ENCODE data around the gene ZMIZ1.
A peak's percentile ranks its signal among the peaks of the same experiment; 100 is the strongest.
"Not testable (repeated sequence)": the region's sequence is repeated elsewhere in the genome, so short reads cannot be mapped to it uniquely, and the experiment has no call there.

The ZMIZ1 gene

DNA sequence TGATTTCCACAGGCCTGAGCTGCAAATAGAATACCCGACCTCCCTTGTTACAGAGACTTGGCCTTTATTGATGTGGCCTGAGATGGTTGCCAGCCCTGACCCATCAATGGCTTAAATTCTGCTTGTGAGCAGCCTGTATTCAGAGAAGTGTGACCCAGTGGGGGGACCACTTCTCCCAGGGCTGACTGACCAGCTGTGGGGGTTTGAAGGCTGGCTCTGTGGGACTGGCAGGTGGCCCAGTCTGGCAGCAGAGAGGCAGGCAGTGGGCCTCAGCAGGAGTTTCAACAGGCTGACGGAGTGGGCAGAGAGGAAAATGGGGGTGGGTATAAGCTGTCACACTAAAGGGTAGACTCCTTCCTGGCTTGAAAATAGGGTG lies 266.3 kb downstream of the ZMIZ1 start:
- no peak for DNase-seq

GRCh38 chr10:79335470-79336235 lies 266.9 kb downstream of the ZMIZ1 start:
- no peak for DNase-seq

DNA sequence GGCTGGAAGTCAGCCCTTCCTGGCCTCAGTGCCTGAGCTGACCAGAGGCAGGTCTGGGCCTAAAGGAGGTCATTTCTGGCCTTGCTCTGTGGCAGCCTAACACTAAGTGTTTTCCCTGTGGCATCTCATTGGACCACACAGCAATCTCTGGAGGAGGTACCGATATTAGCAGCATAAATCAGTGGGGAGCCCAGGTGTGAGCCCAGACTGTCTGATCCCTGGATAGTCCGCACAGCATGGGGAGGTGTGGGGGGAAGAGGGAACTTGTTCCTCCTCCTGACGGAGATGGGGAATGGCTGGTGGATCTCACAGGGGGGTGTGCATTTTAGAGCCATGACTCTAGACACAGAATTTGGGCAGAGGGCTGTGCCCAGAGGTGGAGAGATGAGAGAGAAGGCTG lies 267.5 kb downstream of the ZMIZ1 start:
- no peak for DNase-seq

- DNase-seq, result no peak
These were observed 268.0 kb downstream of the ZMIZ1 start for GRCh38 chr10:79336739-79337138.

GRCh38 chr10:79337783-79338469 lies 269.2 kb downstream of the ZMIZ1 start:
- not testable (repeated sequence) for DNase-seq

- DNase-seq, result no peak
These were observed 270.5 kb downstream of the ZMIZ1 start for GRCh38 chr10:79339266-79339665.

DNA sequence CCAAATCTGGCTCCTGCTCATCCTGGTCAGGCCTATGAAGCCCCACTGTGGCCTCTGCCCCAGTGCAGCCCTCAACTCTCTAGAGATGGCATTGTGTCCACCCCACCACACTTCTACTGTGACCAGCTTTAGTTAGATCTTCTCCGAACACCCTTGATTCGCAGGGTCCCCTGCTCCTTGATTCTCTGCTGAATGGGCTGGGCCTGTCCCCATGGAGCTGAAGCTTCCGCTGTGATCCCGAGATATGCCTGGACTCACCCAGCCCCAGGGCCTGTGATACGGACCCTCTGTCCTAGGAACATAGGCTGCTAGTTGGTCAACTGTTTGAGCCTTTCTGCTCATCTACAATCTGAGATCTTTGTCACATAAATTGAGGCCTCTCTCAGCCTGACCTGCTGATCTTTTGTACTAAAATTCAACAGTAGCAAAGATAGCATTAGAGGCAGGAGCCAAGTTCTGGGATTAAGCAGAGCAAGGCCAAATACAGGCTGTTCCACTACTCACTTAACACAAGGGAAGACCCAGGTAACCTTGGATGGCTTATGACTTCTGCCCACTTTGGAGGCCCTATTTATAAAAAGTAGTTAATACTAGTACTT lies 272.0 kb downstream of the ZMIZ1 start:
- no peak for DNase-seq

GRCh38 chr10:79342295-79342761 lies 273.6 kb downstream of the ZMIZ1 start:
- DNase-seq, result no peak

DNA sequence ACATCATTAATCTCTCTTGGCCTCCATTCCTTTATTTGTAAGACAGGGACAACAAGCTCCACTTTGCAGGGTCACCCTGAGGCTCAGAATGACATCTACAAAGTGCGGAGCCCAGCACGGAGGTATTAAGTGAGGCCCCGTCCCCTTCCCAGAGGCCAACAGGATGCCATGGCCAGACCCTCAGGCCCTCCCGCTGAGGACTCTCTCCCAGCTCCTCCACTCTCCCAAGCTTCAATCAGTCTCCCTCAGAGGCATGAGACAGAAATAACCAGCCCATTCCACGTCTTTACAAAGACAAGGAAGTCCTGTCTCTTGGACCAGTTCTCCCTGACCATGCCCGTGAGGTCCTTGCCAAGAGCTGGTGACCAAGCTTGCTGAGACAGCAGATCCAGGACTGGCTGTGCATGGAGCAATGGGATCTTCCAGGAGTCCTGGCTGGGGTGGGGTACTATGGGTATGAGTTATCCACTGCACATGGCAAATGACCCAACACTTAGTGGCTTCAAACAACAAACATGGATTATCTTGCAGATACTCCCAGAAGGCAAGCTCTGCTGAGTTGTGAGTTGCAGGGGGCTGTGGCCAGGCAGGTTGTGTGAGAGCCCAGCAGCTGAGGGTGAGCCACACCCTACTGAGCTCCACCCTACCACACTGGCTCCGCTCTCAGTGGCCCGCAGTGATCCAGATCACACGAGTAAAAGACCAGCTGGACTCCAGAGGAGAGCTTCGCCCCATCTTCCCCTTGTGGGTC lies 274.2 kb downstream of the ZMIZ1 start:
- DNase-seq, result no peak

DNA sequence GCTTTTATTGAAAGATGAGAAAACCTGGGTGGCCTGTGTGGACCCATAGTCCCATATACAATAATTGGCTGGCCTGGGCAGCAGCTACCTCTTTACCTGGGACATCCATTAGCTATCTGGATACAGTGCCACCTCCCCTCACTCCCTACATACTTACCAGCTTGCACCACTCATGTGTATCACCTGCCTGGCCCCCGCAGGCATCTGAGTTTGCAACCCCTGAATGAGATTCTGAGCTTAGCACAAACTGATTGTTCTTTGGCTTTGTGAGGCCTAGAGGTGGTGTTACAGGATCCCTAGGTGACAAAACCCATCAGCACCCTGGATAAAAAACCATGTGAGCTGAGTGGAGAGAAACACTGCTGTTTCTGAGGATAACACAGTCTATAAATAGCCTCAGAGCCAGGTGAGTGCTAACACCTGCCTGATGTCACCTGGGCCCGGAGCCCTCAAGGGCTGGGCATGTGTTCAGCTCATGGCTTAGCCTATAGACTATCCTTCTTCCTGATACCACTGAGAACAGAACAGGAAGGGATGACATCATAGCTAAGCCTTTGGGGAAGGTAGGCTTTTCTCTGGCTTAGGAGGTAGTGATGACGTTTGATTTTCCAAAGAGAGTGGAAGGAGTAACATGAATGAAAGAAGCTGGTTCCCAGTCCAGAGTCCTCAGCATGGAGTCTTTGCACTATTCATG lies 275.9 kb downstream of the ZMIZ1 start:
- no peak for DNase-seq

GRCh38 chr10:79345241-79346011 lies 276.7 kb downstream of the ZMIZ1 start:
- DNase-seq, result no peak

DNA sequence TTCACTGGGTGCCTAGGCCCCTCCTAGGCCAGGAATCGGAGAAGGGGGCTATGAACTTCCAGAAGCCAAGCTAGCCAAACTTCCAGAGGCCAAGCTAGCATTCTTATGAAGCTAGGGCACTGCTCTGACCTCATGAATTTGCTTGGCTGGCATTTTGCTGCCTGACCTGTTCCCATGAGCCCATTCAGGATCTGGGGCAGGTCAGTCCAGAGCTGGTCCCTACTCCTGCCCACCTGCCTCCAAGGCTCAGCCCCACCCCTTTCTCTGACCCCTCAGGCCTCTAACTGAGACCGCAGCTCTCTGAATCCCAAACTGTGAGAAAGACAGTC lies 277.2 kb downstream of the ZMIZ1 start:
- no peak for DNase-seq

GRCh38 chr10:79346388-79347225 lies 277.8 kb downstream of the ZMIZ1 start:
- no peak for DNase-seq

- peak; percentile 90 for DNase-seq
These were observed 278.6 kb downstream of the ZMIZ1 start, which contains the start of gene PPIF for GRCh38 chr10:79347226-79347893. PPIF (plus strand) TSS chr10:79347469; CDS start chr10:79347549, 80 bp downstream.

DNA sequence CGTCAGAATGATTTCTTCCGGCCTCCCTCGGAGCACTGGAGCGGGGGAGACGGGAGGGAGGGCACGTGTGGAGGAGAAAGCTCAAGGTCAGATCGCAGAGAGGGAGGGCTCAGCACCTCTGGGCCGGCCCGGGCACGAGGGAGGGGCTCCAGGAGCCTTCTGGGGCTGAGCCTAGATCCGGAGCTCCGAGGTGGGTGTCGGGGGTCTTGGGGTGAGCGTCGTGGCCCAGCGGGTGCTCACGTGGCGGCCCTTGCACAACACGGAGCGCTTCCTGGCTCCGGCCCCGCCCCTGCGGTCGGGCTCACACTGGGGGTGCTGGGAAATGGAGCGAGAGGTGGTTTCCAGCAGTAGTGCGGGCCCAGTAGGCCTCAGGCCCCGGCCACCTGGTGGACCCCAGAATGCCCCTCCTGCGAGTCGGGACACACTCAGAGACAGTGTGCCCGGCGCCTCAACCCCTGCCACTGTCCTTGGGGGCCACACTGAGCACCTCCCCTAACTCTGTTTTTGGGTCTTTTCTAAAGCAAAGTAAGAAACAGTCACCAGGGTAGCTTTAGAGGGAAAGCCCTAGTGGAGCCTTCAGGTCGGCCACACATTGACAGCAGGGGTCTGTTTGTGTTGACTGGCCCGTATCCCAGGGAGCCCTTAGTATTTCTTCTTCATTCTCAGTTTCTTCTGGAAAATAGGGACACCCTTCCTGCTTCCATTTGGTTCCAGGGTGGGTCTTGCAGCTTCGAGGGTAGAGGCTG lies 279.3 kb downstream of the ZMIZ1 start:
- peak; percentile 74 for DNase-seq

- DNase-seq, result no peak
These were observed 279.8 kb downstream of the ZMIZ1 start for GRCh38 chr10:79348640-79348988.

DNA sequence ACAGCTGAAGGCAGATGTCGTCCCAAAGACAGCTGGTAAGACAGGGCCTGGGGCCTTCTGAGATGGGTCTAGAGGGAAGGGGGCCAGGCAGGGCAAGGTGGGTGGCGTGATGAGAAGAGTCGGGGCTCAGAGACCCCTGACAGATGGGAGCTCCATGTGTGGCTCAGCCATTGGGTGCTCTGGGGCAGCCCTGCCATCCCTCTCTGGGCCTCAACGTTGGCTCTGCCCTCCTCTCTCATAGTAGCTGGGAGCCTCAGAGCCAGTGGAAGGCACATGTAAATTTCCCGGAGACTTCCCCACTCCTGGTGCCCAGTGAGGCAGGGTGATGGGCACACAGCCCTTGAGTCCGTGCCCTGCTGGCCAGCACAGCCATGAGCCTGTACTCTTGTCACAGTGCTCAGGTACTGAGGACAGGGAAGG lies 280.3 kb downstream of the ZMIZ1 start:
- DNase-seq, result no peak

DNA sequence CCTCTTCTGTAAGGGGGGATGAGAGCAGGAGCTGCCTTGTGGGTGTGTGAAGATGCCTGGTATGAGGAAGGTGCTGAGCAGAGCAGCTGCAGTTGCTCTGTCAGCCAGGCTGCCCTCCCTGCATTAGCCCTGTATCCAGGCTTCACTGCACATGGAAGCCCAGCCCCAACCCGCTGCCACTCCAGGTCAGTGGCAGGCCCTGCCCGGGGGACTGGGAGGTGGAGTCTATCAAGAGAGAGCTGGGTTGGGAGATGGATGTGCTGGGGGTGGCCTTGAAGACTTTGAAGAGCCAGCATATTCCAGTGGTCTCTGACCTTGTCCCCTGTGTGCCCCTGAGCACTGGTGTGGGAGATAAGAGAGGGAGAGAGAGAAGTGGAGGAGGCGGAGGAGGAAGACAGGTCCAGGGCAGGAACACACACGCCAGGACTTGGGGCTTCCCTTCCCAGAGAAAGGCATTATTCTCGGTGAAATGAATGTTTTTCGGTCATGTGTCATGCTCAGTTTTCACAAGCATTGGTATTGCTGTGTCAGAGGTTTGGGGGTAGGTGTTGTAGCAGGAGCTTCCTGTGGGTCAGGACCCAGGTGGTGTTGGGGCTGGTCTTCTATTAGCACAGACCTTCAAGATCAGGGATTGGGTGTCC lies 281.1 kb downstream of the ZMIZ1 start:
- no peak for DNase-seq

All from stimulated activated naive CD4-positive, alpha-beta T cell treated with Interleukin-2 at 50 U/mL for 16 hours (primary cell).